OCI-LY1 (cell line): ENCODE measurements around the gene BCHE.

Source experiments
- H2AFZ ChIP-seq: fragments of 200-600 bp; sonication (generic), shearing (Covaris generic); 2 replicates; pipeline ENCODE4 v1.6.0; 2014; ENCODE audit warnings: antibody characterized with exemption, mild to moderate bottlenecking, low read length
- H3F3A ChIP-seq: fragments of 200-600 bp; sonication (generic), shearing (Covaris generic); 2 replicates; pipeline ENCODE4 v1.6.0; 2014; ENCODE audit warnings: mild to moderate bottlenecking, antibody characterized with exemption, low read length, moderate library complexity; ENCODE audit not compliant: insufficient read depth
- H3K27ac ChIP-seq: fragments of 200-600 bp; sonication (generic); 2 replicates; pipeline ENCODE4 v1.5.1; 2014; ENCODE audit warnings: low read length, mixed run types, mild to moderate bottlenecking, low read depth; ENCODE audit not compliant: poor library complexity, severe bottlenecking
- H3K27me3 ChIP-seq: fragments of 200-600 bp; sonication (generic); 2 replicates; pipeline ENCODE4 v1.6.0; 2014; ENCODE audit warnings: antibody characterized with exemption, mild to moderate bottlenecking, low read length, moderate library complexity; ENCODE audit not compliant: insufficient read depth
- H3K36me3 ChIP-seq: fragments of 200-600 bp; sonication (generic); 2 replicates; pipeline ENCODE4 v1.6.1; 2014; ENCODE audit warnings: mild to moderate bottlenecking, antibody characterized with exemption, low read length, moderate library complexity, mixed read lengths; ENCODE audit not compliant: insufficient read depth
- H3K4me1 ChIP-seq: fragments of 200-600 bp; sonication (generic); 2 replicates; pipeline ENCODE4 v1.5.1; 2014; ENCODE audit warnings: mild to moderate bottlenecking, low read length, moderate library complexity; ENCODE audit not compliant: insufficient read depth, severe bottlenecking
- H3K4me2 ChIP-seq: fragments of 200-600 bp; sonication (generic), shearing (Covaris generic); 2 replicates; pipeline ENCODE4 v1.6.1; 2014; ENCODE audit warnings: low read length
- H3K4me3 ChIP-seq: fragments of 200-600 bp; sonication (generic); 2 replicates; pipeline ENCODE4 v1.5.1; 2014; ENCODE audit warnings: low read length, low read depth, mild to moderate bottlenecking, mixed read lengths; ENCODE audit not compliant: poor library complexity, severe bottlenecking
- H3K79me2 ChIP-seq: fragments of 200-600 bp; shearing (Covaris generic); 2 replicates; pipeline ENCODE4 v1.6.1; 2016; ENCODE audit warnings: mixed run types, low read length, mixed read lengths; ENCODE audit not compliant: insufficient read depth
- H3K9ac ChIP-seq: fragments of 200-600 bp; sonication (generic), shearing (Covaris generic); 2 replicates; pipeline ENCODE4 v1.6.1; 2014; ENCODE audit warnings: mild to moderate bottlenecking, low read length, mixed read lengths
- H3K9me2 ChIP-seq: fragments of 200-600 bp; sonication (generic), shearing (Covaris generic); 2 replicates; pipeline ENCODE4 v1.6.1; 2014; ENCODE audit warnings: low read depth, mild to moderate bottlenecking, low read length, mixed read lengths
- H3K9me3 ChIP-seq: fragments of 200-600 bp; shearing (Covaris generic); 2 replicates; pipeline ENCODE4 v1.6.1; 2014; ENCODE audit warnings: low read length, mixed read lengths
- H4K20me1 ChIP-seq: fragments of 200-600 bp; sonication (generic), shearing (Covaris generic); 2 replicates; pipeline ENCODE4 v1.6.0; 2016; ENCODE audit warnings: mild to moderate bottlenecking, low read length; ENCODE audit not compliant: insufficient read depth
- EZH2 ChIP-seq: fragments of 200-600 bp; sonication (generic), shearing (Covaris generic); IDR thresholded peaks from 2 replicates; pipeline ENCODE4 v1.8.0; 2017; ENCODE audit warnings: borderline replicate concordance, mixed run types, mild to moderate bottlenecking, antibody characterized with exemption, low read length, moderate library complexity, mixed read lengths
- TF ChIP-seq, protein P1 (sequence below): fragments of 200-600 bp; sonication (generic), shearing (Covaris generic); IDR thresholded peaks from 2 replicates; pipeline ENCODE4 v1.5.1; 2017; ENCODE audit warnings: mild to moderate bottlenecking, antibody characterized with exemption, low read length, moderate library complexity, mixed read lengths

The BCHE gene

DNA sequence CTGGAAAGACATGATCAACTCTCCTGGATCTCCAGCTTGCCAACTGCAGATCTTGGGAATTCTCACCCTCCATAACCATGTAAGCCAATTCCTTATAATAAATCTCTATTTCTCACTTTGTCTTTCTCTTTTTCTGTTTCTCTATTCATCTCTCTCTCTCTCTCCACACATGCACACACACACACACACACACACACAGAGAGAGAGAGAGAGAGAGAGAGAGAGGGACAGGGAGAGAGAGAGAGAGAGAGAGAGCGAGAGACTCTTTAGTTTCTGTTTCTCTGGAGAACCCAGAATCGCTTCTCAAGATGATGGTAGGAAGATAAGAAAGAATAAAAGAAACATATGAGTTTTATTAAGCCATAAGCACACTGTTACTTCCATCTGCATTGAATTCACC is 111.9 kb downstream of the BCHE start:
- TF ChIP-seq EZH2 = no peak
- TF ChIP-seq, protein P1, sequence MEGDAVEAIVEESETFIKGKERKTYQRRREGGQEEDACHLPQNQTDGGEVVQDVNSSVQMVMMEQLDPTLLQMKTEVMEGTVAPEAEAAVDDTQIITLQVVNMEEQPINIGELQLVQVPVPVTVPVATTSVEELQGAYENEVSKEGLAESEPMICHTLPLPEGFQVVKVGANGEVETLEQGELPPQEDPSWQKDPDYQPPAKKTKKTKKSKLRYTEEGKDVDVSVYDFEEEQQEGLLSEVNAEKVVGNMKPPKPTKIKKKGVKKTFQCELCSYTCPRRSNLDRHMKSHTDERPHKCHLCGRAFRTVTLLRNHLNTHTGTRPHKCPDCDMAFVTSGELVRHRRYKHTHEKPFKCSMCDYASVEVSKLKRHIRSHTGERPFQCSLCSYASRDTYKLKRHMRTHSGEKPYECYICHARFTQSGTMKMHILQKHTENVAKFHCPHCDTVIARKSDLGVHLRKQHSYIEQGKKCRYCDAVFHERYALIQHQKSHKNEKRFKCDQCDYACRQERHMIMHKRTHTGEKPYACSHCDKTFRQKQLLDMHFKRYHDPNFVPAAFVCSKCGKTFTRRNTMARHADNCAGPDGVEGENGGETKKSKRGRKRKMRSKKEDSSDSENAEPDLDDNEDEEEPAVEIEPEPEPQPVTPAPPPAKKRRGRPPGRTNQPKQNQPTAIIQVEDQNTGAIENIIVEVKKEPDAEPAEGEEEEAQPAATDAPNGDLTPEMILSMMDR = no peak
- H3F3A ChIP-seq = no peaks in the 10 kb centered on the region

More for the DNA sequence above, 111.9 kb downstream of the BCHE start:
- Histone ChIP-seq H2AFZ (no peak overlapping the region), H3K4me1 (no peaks in the 10 kb centered on the region), H3K79me2 (no peaks in the 10 kb centered on the region), H3K4me2 (no peak overlapping the region), H3K9ac (no peak overlapping the region), H3K36me3 (no peaks in the 10 kb centered on the region), H3K27me3 (no peaks in the 10 kb centered on the region), H4K20me1 (no peaks in the 10 kb centered on the region), H3K4me3 (no peak overlapping the region), H3K9me2 (0 out of 2 replicates have a peak, but pooled peaks cover 3% of the 10 kb centered on the region), H3K9me3 (no peaks in the 10 kb centered on the region), H3K27ac (no peak overlapping the region)
